H54 (cell line): Measurements from ENCODE around the gene TRAK2.

Experiments used
- DNase-seq: peaks from one replicate; pipeline ENCODE4 v3.0.0; 2011; ENCODE audit warnings: low spot score, mixed read lengths; ENCODE audit not compliant: insufficient read length
- FAIRE-seq: peaks from 3 replicates; lab custom pipeline; 2011; peaks lifted over from hg19 to GRCh38; lab: Jason Lieb, UNC
- POLR2A ChIP-seq: IDR thresholded peaks from 2 replicates; pipeline ENCODE4 v1.6.1; 2011; ENCODE audit warnings: low read depth, mild to moderate bottlenecking, low read length

Gene TRAK2

GRCh38 chr2:201415149-201415548, 36.1 kb downstream of the TRAK2 start:
- no peak for FAIRE-seq
- TF ChIP-seq POLR2A: no peak
- DNase-seq: no peak

- TF ChIP-seq POLR2A: no peak
- FAIRE-seq (peak; percentile 86), DNase-seq (no peak)
Observed at GRCh38 chr2:201414099-201415023, 36.9 kb downstream of the TRAK2 start.

- DNase-seq (no peak), FAIRE-seq (peak; percentile 30)
- no peak for TF ChIP-seq POLR2A
Observed at GRCh38 chr2:201413552-201413951, 37.7 kb downstream of the TRAK2 start.

- TF ChIP-seq POLR2A: no peak
- no peak for DNase-seq
- peak; percentile 6 for FAIRE-seq
Observed at GRCh38 chr2:201413143-201413542, 38.1 kb downstream of the TRAK2 start.

- TF ChIP-seq POLR2A: no peak
- DNase-seq (no peak), FAIRE-seq (peak; percentile 71)
Observed at GRCh38 chr2:201411421-201411820, 39.8 kb downstream of the TRAK2 start.

GRCh38 chr2:201408931-201409330, 42.3 kb downstream of the TRAK2 start:
- no peak for DNase-seq
- FAIRE-seq: no peak
- TF ChIP-seq POLR2A: no peak

- FAIRE-seq (peak; percentile 90), DNase-seq (no peak)
- no peak for TF ChIP-seq POLR2A
Observed at GRCh38 chr2:201407265-201407664, 44.0 kb downstream of the TRAK2 start.

GRCh38 chr2:201406077-201406662, 45.1 kb downstream of the TRAK2 start:
- no peak for TF ChIP-seq POLR2A
- peak; percentile 82 for FAIRE-seq
- no peak for DNase-seq

GRCh38 chr2:201404699-201405280, 46.5 kb downstream of the TRAK2 start:
- peak; percentile 69 for FAIRE-seq
- no peak for TF ChIP-seq POLR2A
- no peak for DNase-seq

GRCh38 chr2:201403880-201404279, 47.4 kb downstream of the TRAK2 start:
- DNase-seq (no peak), FAIRE-seq (peak; percentile 70)
- no peak for TF ChIP-seq POLR2A

GRCh38 chr2:201402651-201403562, 48.4 kb downstream of the TRAK2 start:
- DNase-seq: no peak
- peak; percentile 38 for FAIRE-seq
- TF ChIP-seq POLR2A: no peak

- TF ChIP-seq POLR2A: no peak
- DNase-seq: no peak
- no peak for FAIRE-seq
Observed at GRCh38 chr2:201401815-201402214, 49.4 kb downstream of the TRAK2 start.

- DNase-seq: no peak
- no peak for TF ChIP-seq POLR2A
- no peak for FAIRE-seq
Observed at GRCh38 chr2:201396595-201396994, 54.7 kb downstream of the TRAK2 start.

- no peak for TF ChIP-seq POLR2A
- DNase-seq (peak; percentile 11), FAIRE-seq (peak; percentile 80)
Observed at GRCh38 chr2:201383136-201383535, 68.1 kb downstream of the TRAK2 start.
